NB4 (cell line): Measurements from ENCODE around the gene ADORA1.

Source experiments
- CTCF ChIP-seq: IDR thresholded peaks from one replicate; pipeline ENCODE4 v1.5.1; 2012; ENCODE audit warnings: low read depth, low read length
- MAX ChIP-seq: IDR thresholded peaks from 2 replicates; pipeline ENCODE4 v1.6.1; 2011; ENCODE audit warnings: low read depth, low read length
- POLR2A ChIP-seq: IDR thresholded peaks from 2 replicates; pipeline ENCODE4 v1.6.1; 2011; ENCODE audit warnings: mild to moderate bottlenecking; ENCODE audit not compliant: insufficient read length; ENCODE audit errors: extremely low read depth

- TF ChIP-seq POLR2A (no peak), CTCF (no peak), MAX (no peak)
Measured at GRCh38 chr1:203142684-203143408, 15.3 kb downstream of the ADORA1 start.
